ENCODE results near the gene SLAMF1. TPM values are rescaled to one million over a fixed set of nuclear protein-coding genes. Genes with fewer than 3 reads are reported as not detected.
A peak's percentile ranks its signal among the peaks of the same experiment; 100 is the strongest.
"Not testable (repeated sequence)": the region's sequence is repeated elsewhere in the genome, so short reads cannot be mapped to it uniquely, and the experiment has no call there.

SLAMF1 gene, protein sequence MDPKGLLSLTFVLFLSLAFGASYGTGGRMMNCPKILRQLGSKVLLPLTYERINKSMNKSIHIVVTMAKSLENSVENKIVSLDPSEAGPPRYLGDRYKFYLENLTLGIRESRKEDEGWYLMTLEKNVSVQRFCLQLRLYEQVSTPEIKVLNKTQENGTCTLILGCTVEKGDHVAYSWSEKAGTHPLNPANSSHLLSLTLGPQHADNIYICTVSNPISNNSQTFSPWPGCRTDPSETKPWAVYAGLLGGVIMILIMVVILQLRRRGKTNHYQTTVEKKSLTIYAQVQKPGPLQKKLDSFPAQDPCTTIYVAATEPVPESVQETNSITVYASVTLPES
- total RNA-seq (10 to 100 TPM; 18.3 to 90.3 (median 31.9) TPM), polyA plus RNA-seq (10 to 100 TPM; 14.6 to 17.4 TPM), total RNA-seq (25.6 reads per million, percentile 56 among the genes with 10 or more reads in this experiment)

DNA sequence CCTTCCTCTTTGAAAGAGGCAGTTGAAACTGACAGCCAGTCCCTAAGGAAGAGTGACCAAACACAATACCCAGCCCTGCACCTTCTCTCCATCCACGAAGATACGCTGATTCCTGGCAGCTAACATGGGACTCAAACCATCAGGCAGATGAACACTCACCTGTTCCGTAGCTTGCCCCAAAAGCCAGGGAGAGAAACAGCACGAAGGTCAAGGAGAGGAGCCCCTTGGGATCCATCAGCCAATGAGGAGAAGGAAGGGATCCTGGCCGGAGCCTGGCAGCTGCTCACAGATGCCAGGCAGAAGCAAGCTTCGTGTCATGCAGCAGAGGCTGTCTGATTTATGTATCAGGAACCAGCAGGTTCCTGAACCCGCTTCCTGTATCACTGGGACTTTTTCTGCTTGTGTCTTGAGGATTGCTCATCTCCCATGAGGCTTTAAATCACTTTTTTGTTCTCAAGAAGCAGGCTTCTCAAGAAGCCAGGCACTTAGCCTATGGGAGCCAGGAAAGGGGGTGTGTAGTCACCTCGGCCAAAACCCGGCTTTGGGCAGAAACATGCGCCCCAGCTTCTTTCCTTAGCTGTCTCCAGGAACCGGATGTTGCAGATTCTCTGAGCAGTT lies at the start of gene SLAMF1:
TSS of gene SLAMF1 (minus strand) at position 334 of the 618 bp plus-strand sequence. CDS start at position 235, 99 bp downstream.
- Histone ChIP-seq H3K27me3 (ENCODE audit: control insufficient read depth in 2 of 2, insufficient read depth in 2 of 2, low read length in 2 of 2) (no peaks in the 10 kb centered on the region), H3K4me1 (ENCODE audit: control insufficient read depth in 2 of 2, insufficient read depth in 2 of 2, low read length in 2 of 2) (peaks cover 26 to 52% of the 10 kb centered on the region in 2 donors), H3K9me3 (ENCODE audit: control insufficient read depth in 2 of 3, low read length in 3 of 3) (no peaks in the 10 kb centered on the region), H3K4me3 (ENCODE audit: low read length) (peak within 1 kb of the TSS; percentile 86), H3K27ac (ENCODE audit: low read depth, low read length) (peak within 1 kb of the TSS; percentile 89), H3K36me3 (ENCODE audit: control insufficient read depth in 2 of 3, insufficient read depth in 3 of 3, low read length in 3 of 3) (no peaks in the 10 kb centered on the region)
- ATAC-seq (peak; percentile 83), DNase-seq (peak in 8 of 9 donors; percentile 45 to 65 (median 52))
- H3K4me3 Mint-ChIP-seq = peak within 1 kb of the TSS; percentile 91 to 100 (median 95)
- H3K27ac Mint-ChIP-seq = peak within 1 kb of the TSS; percentile 89 to 95 (median 94)
- POLR2A ChIA-PET = interaction anchor here (0.6 to 8.1 kb wide), 12 partner anchors 9 to 216 kb away, joined by 3 to 94 read pairs (median 8); partner anchors contain the start of gene SLAMF6
- no peaks in the 10 kb centered on the region for H3K9me3 Mint-ChIP-seq
- intact Hi-C loops (cut with micrococcal nuclease) = loop anchor here (1.0 to 2.0 kb wide), 7 partner anchors 8 to 60 kb away; no protein-coding TSS in a partner anchor
- no peaks in the 10 kb centered on the region for H3K27me3 Mint-ChIP-seq
- H3K36me3 Mint-ChIP-seq = peaks cover 0 to 57% (median 5%) of the 10 kb centered on the region in 5 donors
- CTCF ChIA-PET = interaction anchor here (0.6 to 3.5 kb wide), 11 partner anchors 14 to 172 kb away, joined by 3 to 43 read pairs (median 4); no protein-coding TSS in a partner anchor
- H3K4me1 Mint-ChIP-seq = peaks cover 46 to 92% (median 74%) of the 10 kb centered on the region in 7 donors

DNA sequence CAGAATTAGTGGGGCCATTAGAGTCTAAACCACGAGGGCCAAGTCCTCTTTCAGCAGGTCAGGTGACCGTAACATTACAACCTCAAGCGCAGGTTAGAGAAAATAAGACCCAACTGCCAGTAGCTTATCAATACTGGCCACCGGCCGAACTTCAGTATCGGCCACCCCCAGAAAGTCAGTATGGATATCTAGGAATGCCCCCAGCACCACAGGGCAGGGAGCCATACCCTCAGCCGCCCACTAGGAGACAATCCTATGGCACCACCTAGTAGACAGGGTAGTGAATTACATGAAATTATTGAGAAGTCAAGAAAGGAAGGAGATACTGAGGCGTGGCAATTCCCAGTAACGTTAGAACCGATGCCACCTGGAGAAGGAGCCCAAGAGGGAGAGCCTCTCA lies 45.5 kb upstream of the SLAMF1 start:
- H3K36me3 ChIP-seq (ENCODE audit: control insufficient read depth in 2 of 3, insufficient read depth in 3 of 3, low read length in 3 of 3); H3K9me3 ChIP-seq (ENCODE audit: control insufficient read depth in 2 of 3, low read length in 3 of 3); ATAC-seq; H3K9me3 Mint-ChIP-seq; H3K4me3 ChIP-seq (ENCODE audit: low read length); DNase-seq; H3K27me3 Mint-ChIP-seq; H3K27me3 ChIP-seq (ENCODE audit: control insufficient read depth in 2 of 2, insufficient read depth in 2 of 2, low read length in 2 of 2): not testable (repeated sequence)
- CTCF ChIA-PET = interaction anchor here (0.7 to 1.5 kb wide), 9 partner anchors 8 to 84 kb away, joined by 3 to 6 read pairs (median 3); partner anchors contain the start of gene CD48
- Histone ChIP-seq H3K27ac (ENCODE audit: low read depth, low read length) (peak overlapping the region; percentile 21), H3K4me1 (ENCODE audit: control insufficient read depth in 2 of 2, insufficient read depth in 2 of 2, low read length in 2 of 2) (peaks cover 9 to 25% of the 10 kb centered on the region in 2 donors)
- Mint-ChIP-seq H3K4me1 (peaks cover 55 to 89% (median 77%) of the 10 kb centered on the region in 7 donors), H3K27ac (peak overlapping the region; percentile 0 to 92 (median 82)), H3K4me3 (peak overlapping the region in 7 of 10 donors; percentile 14 to 61 (median 35)), H3K36me3 (peaks cover 4 to 33% (median 20%) of the 10 kb centered on the region in 5 donors)
- POLR2A ChIA-PET = interaction anchor here (0.8 kb wide), 1 partner anchor 115 kb away, joined by 3 read pairs; no protein-coding TSS in a partner anchor
- intact Hi-C loops (cut with micrococcal nuclease) = loop anchor here in 1 of 2 donors (1.0 kb wide), 1 partner anchor 11 kb away; no protein-coding TSS in a partner anchor

DNA sequence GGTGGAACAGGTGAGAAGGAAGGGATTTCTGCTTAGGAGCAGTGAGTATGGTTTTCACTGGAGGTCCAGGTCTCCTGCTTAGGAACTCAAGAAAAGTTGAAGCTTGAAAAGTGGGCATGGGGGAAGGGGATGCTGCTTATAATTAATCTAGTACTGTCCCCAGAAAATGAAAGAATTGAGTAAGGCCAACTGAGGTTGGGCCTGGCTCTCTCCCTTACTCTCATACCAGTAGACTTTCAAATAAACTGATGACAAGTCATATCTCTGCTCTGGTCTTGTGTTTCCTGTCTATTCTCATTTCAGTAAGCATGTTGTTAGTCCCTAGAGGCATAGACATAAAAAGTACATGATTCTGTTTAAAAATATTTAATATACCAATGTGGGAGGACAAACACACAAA lies 38.4 kb upstream of the SLAMF1 start:
- no peak for ATAC-seq
- intact Hi-C loops (cut with micrococcal nuclease) = no loop called here

DNA sequence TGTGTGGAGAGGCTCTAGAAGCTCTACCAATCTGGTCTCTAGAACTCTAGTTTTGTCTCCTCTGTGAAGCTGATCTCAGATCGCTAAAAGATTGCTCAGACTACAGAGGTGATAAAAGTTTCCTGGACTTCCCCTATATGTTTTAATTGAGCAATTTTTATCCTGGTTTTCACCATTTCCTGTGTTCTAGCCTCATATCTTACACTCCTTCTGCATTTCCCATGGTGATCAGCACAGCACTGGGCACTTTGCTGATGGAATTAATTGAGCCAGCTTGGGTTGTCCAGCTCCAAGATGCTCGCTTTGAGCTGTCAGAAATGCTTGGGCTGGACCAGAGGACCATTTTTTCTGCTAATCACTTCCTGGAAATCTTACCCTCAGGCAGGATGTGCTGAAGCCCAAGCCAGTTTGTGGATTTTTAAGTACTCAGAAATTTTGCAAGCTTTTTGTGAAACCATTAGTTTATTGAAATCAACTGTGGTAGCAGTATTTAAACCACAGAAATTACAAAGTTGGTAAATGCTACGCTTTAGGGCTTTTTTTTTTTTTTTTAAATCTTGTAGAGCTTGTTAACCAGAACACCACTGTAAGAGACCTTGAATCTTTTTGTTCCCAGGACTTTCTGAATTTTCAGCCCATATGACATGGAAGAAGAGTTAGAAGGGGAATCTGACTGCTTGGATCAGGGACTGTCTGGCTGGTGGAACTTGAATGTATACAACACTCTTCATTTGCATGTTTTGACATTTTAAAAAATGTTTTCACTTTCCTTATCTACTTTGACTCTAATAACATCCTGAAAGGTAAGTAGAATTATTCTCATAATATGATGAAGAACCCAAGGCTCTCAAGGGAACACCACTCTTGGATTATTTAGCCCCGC lies 36.4 kb upstream of the SLAMF1 start:
- Mint-ChIP-seq H3K27ac (peak overlapping the region; percentile 80 to 95 (median 91)), H3K4me3 (peak overlapping the region; percentile 30 to 70 (median 54)), H3K9me3 (peaks cover 0 to 16% (median 7%) of the 10 kb centered on the region in 11 donors), H3K27me3 (no peaks in the 10 kb centered on the region), H3K36me3 (peaks cover 26 to 80% (median 58%) of the 10 kb centered on the region in 5 donors), H3K4me1 (peaks cover 58 to 90% (median 71%) of the 10 kb centered on the region in 7 donors)
- H3K9me3 ChIP-seq (ENCODE audit: control insufficient read depth in 2 of 3, low read length in 3 of 3) = no peaks in the 10 kb centered on the region
- H3K36me3 ChIP-seq (ENCODE audit: control insufficient read depth in 2 of 3, insufficient read depth in 3 of 3, low read length in 3 of 3) = peaks cover 26 to 64% (median 27%) of the 10 kb centered on the region in 3 experiments
- no peak overlapping the region for H3K4me3 ChIP-seq (ENCODE audit: low read length)
- DNase-seq (peak in 1 of 9 donors; percentile 31), ATAC-seq (peak; percentile 35)
- intact Hi-C loops (cut with micrococcal nuclease) = loop anchor here in 1 of 2 donors (1.0 kb wide), 3 partner anchors 8 to 29 kb away; no protein-coding TSS in a partner anchor
- ChIA-PET CTCF (interaction anchor here (0.7 to 6.3 kb wide), 25 partner anchors 9 to 271 kb away, joined by 3 to 104 read pairs (median 4); partner anchors contain the start of genes ITLN2, LY9 and SLAMF7), POLR2A (interaction anchor here (0.6 to 4.3 kb wide), 13 partner anchors 8 to 271 kb away, joined by 3 to 18 read pairs (median 5); partner anchors contain the start of gene CD48)
- peaks cover 48 to 49% of the 10 kb centered on the region in 2 donors for H3K4me1 ChIP-seq (ENCODE audit: control insufficient read depth in 2 of 2, insufficient read depth in 2 of 2, low read length in 2 of 2)
- H3K27me3 ChIP-seq (ENCODE audit: control insufficient read depth in 2 of 2, insufficient read depth in 2 of 2, low read length in 2 of 2) = no peaks in the 10 kb centered on the region
- H3K27ac ChIP-seq (ENCODE audit: low read depth, low read length) = peak overlapping the region; percentile 65

More for the DNA sequence above, 38.4 kb upstream of the SLAMF1 start:
- peaks cover 53 to 57% of the 10 kb centered on the region in 2 donors for H3K4me1 ChIP-seq (ENCODE audit: control insufficient read depth in 2 of 2, insufficient read depth in 2 of 2, low read length in 2 of 2)
- peaks cover 24 to 75% (median 59%) of the 10 kb centered on the region in 5 donors for H3K36me3 Mint-ChIP-seq
- H3K27ac ChIP-seq (ENCODE audit: low read depth, low read length) = peak overlapping the region; percentile 65
- no peaks in the 10 kb centered on the region for H3K27me3 ChIP-seq (ENCODE audit: control insufficient read depth in 2 of 2, insufficient read depth in 2 of 2, low read length in 2 of 2)
- no peaks in the 10 kb centered on the region for H3K9me3 ChIP-seq (ENCODE audit: control insufficient read depth in 2 of 3, low read length in 3 of 3)
- no peak overlapping the region for H3K4me3 ChIP-seq (ENCODE audit: low read length)
- ChIA-PET CTCF (interaction anchor here (0.8 to 3.4 kb wide), 5 partner anchors 11 to 83 kb away, joined by 3 to 19 read pairs (median 10); no protein-coding TSS in a partner anchor), POLR2A (interaction anchor here (0.6 to 4.3 kb wide), 2 partner anchors 18 to 22 kb away, joined by 3 to 17 read pairs; no protein-coding TSS in a partner anchor)
- peaks cover 0 to 16% (median 7%) of the 10 kb centered on the region in 11 donors for H3K9me3 Mint-ChIP-seq
- H3K27me3 Mint-ChIP-seq = no peaks in the 10 kb centered on the region
- H3K4me3 Mint-ChIP-seq = peak overlapping the region in 8 of 10 donors; percentile 7 to 70 (median 46)
- peak overlapping the region; percentile 80 to 95 (median 91) for H3K27ac Mint-ChIP-seq
- DNase-seq = no peak
- peaks cover 69 to 95% (median 89%) of the 10 kb centered on the region in 7 donors for H3K4me1 Mint-ChIP-seq
- peaks cover 18 to 46% (median 19%) of the 10 kb centered on the region in 3 experiments for H3K36me3 ChIP-seq (ENCODE audit: control insufficient read depth in 2 of 3, insufficient read depth in 3 of 3, low read length in 3 of 3)

DNA sequence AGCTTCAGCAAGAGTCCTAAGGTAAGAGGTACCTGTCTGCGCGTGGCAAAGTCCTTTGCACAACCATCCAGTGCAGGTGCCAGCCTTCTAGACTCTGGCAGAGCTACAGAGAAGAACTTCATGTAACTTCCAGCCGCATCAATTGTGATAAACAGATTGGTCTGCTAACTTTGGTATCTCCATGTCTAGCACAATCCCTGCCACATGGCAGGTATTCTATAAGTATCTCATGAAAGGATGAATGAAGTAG lies 35.0 kb upstream of the SLAMF1 start:
- Mint-ChIP-seq H3K9me3 (peaks cover 0 to 6% (median 5%) of the 10 kb centered on the region in 11 donors), H3K27me3 (no peaks in the 10 kb centered on the region), H3K4me3 (peak overlapping the region in 3 of 10 donors; percentile 47 to 70 (median 68)), H3K36me3 (peaks cover 26 to 78% (median 44%) of the 10 kb centered on the region in 5 donors), H3K4me1 (peaks cover 55 to 92% (median 57%) of the 10 kb centered on the region in 7 donors), H3K27ac (peak overlapping the region; percentile 76 to 96 (median 90))
- Histone ChIP-seq H3K4me1 (ENCODE audit: control insufficient read depth in 2 of 2, insufficient read depth in 2 of 2, low read length in 2 of 2) (peaks cover 48 to 49% of the 10 kb centered on the region in 2 donors), H3K27ac (ENCODE audit: low read depth, low read length) (peak overlapping the region; percentile 65), H3K36me3 (ENCODE audit: control insufficient read depth in 2 of 3, insufficient read depth in 3 of 3, low read length in 3 of 3) (peaks cover 26 to 72% (median 30%) of the 10 kb centered on the region in 3 experiments), H3K9me3 (ENCODE audit: control insufficient read depth in 2 of 3, low read length in 3 of 3) (no peaks in the 10 kb centered on the region), H3K27me3 (ENCODE audit: control insufficient read depth in 2 of 2, insufficient read depth in 2 of 2, low read length in 2 of 2) (no peaks in the 10 kb centered on the region), H3K4me3 (ENCODE audit: low read length) (no peak overlapping the region)
- ATAC-seq = peak; percentile 12
- no peak for DNase-seq
- ChIA-PET CTCF (interaction anchor here (0.5 to 6.3 kb wide), 24 partner anchors 8 to 946 kb away, joined by 3 to 104 read pairs (median 5); partner anchors contain the start of genes CD48 and ITLN2), POLR2A (interaction anchor here (1.1 to 3.2 kb wide), 5 partner anchors 10 to 43 kb away, joined by 3 to 15 read pairs (median 5); partner anchors contain the start of gene CD48)
- intact Hi-C loops (cut with micrococcal nuclease) = loop anchor here (1.0 kb wide), 9 partner anchors 10 to 308 kb away; no protein-coding TSS in a partner anchor
